Left colon (tissue), 2 donors: ENCODE data around the gene P2RY14. TPM values are rescaled to one million over a fixed set of nuclear protein-coding genes. Genes with fewer than 3 reads are reported as not detected.

Source experiments
- ATAC-seq: fragments of 200-7000 bp; cut with Tn5 transposase; one replicate; pipeline ENCODE4 v1.9.1; 2020; ENCODE audit warnings: mild to moderate bottlenecking, moderate library complexity
- DNase-seq, 2 donors: peaks; one replicate each; pipeline ENCODE4 v3.0.0-alpha.2; 2020
- intact Hi-C, 2 donors: fragments of 100-400 bp; cut with DNase I in 1 of 2; cut with micrococcal nuclease in 1 of 2; formaldehyde crosslinking; loops; one replicate each; pipeline versions ENCODE4 v1.11.2 to v1.14.0; 2022; cut with DNase I, micrococcal nuclease
- total RNA-seq, 2 donors: library from RNA; stranded (reverse); fragmentation: NEBNext Ultra II Directional; extraction: Animal tissue kit (Norgen Biotek cat#: 25700); gene quantifications; one replicate each; pipeline ENCODE4 v1.2.1, GENCODE V29; 2021
- donor health status: DM: no; HTN: no; CAD: no.
- donor health status: DM: yes; HTN: yes; CAD: no.

P2RY14 gene
- total RNA-seq, 2 donors from 2014 or later: 2.0 to 7.3 TPM

DNA sequence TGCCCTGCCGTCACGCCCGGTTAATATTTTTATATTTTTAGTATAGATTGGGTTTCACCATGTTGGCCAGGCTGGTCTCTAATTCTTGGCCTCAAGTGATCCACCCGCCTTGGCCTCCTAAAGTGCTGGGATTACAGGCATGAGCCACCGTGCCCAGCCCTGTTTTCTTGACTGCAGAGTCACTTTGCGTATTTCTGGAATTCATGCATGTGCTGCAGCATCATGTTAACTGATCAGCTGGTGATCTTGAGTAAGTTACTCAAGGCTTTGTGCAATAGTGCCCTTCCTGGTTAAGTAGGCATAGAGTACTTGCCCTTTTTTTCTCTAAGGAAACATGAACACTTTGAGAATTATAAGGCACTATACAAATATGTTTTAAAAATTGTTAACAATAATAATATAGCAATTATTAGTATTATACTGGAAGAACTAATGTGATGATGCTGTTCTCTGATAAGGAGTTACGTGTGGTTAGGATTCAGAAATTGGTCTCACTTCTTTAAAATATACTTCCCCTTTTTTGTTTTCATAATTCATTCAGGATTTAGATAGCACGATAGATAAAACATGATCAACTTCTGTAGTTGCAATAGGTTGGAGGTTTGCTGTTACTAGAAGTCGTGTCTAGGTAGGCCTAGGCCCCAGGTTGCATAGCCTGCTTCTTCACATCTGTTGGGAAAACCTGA, 108.9 kb downstream of the P2RY14 start:
- DNase-seq (no peak), ATAC-seq (peak; percentile 5)
- intact Hi-C loops: loop anchor here in 1 of 2 donors (5.0 kb wide), 1 partner anchor 113 kb away; no protein-coding TSS in a partner anchor

DNA sequence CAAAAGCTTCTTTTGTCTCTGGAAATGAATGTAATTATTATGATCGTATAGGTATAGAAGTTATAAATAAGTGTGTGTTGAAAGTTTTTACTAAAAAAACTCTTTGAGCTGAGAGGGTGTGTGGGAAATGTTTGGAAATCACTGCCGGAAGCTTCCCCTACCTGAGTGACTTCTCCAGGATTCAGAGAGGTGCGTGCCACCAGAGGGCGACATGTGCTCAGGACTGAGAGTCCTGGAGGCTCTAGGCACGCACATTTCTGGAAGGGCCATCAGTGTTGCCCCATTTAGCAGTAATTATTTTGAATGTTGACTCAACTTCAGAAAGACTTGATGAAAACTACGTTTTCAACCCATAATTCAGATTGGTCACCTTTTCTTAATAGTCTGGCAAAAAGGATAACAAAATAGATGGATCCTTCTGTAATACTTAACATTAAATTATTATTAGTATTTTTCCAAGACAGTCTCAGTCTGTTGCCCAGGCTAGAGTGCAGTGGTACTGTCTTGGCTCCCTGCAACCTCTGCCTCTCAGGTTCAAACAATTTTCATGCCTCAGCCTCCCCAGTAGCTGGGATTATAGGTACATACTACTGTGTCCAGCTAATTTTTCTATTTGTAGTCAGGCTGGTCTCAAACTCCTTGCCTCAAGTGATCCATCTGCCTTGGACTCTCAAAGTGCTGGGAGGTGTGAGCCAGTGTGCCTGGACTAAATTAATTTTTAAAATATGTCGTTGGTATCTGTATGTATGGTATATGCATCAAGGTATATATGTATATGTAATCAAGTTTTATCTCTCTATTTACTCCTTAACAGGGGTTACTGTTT, 109.9 kb downstream of the P2RY14 start:
- intact Hi-C loops: loop anchor here in 1 of 2 donors (5.0 kb wide), 1 partner anchor 114 kb away; no protein-coding TSS in a partner anchor
- ATAC-seq (peak; percentile 92), DNase-seq (peak; percentile 68 to 93)

DNA sequence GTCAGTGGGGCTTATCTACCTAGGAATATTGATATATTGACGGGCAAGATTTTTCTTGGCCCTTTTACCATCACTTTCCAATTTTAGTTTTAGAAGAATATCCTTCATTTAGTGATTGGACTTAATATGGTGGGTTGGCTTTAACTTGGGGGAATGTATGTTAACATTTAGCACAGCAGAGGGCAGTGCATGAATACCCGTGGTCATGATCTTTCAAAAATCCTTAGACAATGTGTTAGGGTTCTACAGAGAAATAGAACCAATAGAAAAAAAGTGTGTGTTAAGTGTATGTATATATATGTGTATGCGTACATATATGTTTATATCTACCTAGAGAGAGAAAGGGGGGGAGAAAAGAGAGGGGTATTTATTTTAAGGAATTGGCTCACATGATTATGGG, 112.2 kb downstream of the P2RY14 start:
- ATAC-seq (no peak), DNase-seq (no peak)
- intact Hi-C loops: loop anchor here in 1 of 2 donors (5.0 kb wide), 1 partner anchor 116 kb away; no protein-coding TSS in a partner anchor

DNA sequence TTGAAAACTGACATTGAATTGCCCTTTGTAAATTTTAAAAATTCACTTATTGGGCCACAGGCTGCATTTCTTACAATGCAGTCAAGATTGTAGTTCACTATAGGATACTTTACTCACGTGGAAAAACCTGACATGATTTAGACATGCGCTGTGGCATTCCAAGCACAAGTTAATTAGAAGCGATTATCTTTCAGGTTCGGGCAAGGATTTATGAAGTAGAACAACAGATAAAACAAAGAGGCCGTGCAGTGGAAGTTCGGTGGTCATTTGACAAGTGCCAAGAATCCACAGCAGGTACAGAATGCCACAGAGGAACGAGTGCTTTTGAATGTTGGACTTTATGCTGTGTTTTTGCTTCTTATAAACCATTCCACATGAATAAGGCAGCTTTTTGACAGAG, 113.1 kb downstream of the P2RY14 start:
- ATAC-seq: no peak
- intact Hi-C loops: loop anchor here in 1 of 2 donors (5.0 kb wide), 1 partner anchor 117 kb away; no protein-coding TSS in a partner anchor
- DNase-seq: no peak

Other genes with a start within 250 kb of the P2RY14 start
- under 1 TPM; 0.37 to 0.45 TPM for gene MED12L, start 192.9 kb downstream of the P2RY14 start, total RNA-seq
- gene GPR171, start 75.3 kb downstream of the P2RY14 start, total RNA-seq: 1 to 10 TPM; 1.7 to 1.9 TPM
- not detected for gene GPR87, start 38.3 kb upstream of the P2RY14 start, total RNA-seq
- gene P2RY13, start 51.0 kb upstream of the P2RY14 start, total RNA-seq: 1 to 10 TPM in 1 of 2 donors, under 1 TPM in 1; 0.15 to 1.5 TPM
- under 1 TPM; 0.37 to 0.92 TPM for gene P2RY12, start 106.2 kb upstream of the P2RY14 start, total RNA-seq
- gene IGSF10, start 182.5 kb upstream of the P2RY14 start, total RNA-seq: 1 to 10 TPM in 1 of 2 donors, under 1 TPM in 1; 0.89 to 1.8 TPM